HEK293 (cell line): ENCODE data around the gene GPR89B.
"Not testable (repeated sequence)": the region's sequence is repeated elsewhere in the genome, so short reads cannot be mapped to it uniquely, and the experiment has no call there.

Experiments
- HOXD13 ChIP-seq: sonication (generic); formaldehyde crosslinking; IDR thresholded peaks from 2 replicates; pipeline ENCODE4 v1.8.0; 2022; ENCODE audit warnings: missing genetic modification reagents, borderline replicate concordance
- MYNN ChIP-seq: fragments of 450-650 bp; formaldehyde crosslinking; IDR thresholded peaks from 2 replicates; pipeline ENCODE4 v1.5.1; 2016; ENCODE audit warnings: missing biosample characterization, missing genetic modification characterization, borderline replicate concordance
- ZNF175 ChIP-seq: fragments of 450-650 bp; formaldehyde crosslinking; IDR thresholded peaks from 2 replicates; pipeline ENCODE4 v1.5.1; 2016; ENCODE audit warnings: missing biosample characterization, missing genetic modification characterization
- ZNF830 ChIP-seq: fragments of 450-650 bp; IDR thresholded peaks from 2 replicates; pipeline ENCODE4 v1.5.0; 2018; ENCODE audit warnings: missing biosample characterization, missing genetic modification characterization, low read depth, mild to moderate bottlenecking, moderate library complexity
- TF ChIP-seq, protein P1 (sequence below): fragments of 450-650 bp; formaldehyde crosslinking; IDR thresholded peaks from 2 replicates; pipeline ENCODE4 v1.5.1; 2016; ENCODE audit warnings: missing biosample characterization, missing genetic modification characterization
- TF ChIP-seq, protein P2 (sequence below): fragments of 450-650 bp; formaldehyde crosslinking; IDR thresholded peaks from 2 replicates; pipeline ENCODE4 v1.5.1; 2016; ENCODE audit warnings: missing biosample characterization, missing genetic modification characterization, low read depth
- TF ChIP-seq, protein P3 (sequence below): fragments of 450-650 bp; formaldehyde crosslinking; IDR thresholded peaks from 2 replicates; pipeline ENCODE4; 2016; ENCODE audit warnings: missing biosample characterization, missing genetic modification characterization
- TF ChIP-seq, protein P4 (sequence below): fragments of 450-650 bp; formaldehyde crosslinking; IDR thresholded peaks from 2 replicates; pipeline ENCODE4 v1.5.1; 2016; ENCODE audit warnings: missing biosample characterization, missing genetic modification characterization
- TF ChIP-seq, protein P5 (sequence below): fragments of 450-650 bp; formaldehyde crosslinking; IDR thresholded peaks from 2 replicates; pipeline ENCODE4 v1.5.1; 2016; ENCODE audit warnings: missing biosample characterization, missing genetic modification characterization

DNA sequence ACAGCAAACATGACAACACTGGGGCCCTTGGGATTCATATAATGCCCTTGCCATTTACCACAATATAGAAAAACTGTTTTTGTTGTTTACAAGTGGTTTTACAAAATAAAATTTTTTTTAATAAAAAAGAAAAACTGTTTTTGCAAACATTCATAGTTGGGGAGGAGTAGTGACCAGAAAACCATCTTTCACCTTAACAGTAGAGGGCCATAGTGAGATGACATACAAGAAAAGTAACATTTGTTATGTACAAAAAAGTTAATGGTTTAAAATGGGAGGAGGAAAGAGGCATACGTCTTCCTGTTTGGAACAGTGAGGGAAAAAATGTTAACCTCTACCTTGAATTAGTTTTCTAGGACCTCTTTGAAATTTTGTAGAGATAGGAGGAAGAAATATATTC lies 30.7 kb downstream of the GPR89B start:
- TF ChIP-seq, protein P1, sequence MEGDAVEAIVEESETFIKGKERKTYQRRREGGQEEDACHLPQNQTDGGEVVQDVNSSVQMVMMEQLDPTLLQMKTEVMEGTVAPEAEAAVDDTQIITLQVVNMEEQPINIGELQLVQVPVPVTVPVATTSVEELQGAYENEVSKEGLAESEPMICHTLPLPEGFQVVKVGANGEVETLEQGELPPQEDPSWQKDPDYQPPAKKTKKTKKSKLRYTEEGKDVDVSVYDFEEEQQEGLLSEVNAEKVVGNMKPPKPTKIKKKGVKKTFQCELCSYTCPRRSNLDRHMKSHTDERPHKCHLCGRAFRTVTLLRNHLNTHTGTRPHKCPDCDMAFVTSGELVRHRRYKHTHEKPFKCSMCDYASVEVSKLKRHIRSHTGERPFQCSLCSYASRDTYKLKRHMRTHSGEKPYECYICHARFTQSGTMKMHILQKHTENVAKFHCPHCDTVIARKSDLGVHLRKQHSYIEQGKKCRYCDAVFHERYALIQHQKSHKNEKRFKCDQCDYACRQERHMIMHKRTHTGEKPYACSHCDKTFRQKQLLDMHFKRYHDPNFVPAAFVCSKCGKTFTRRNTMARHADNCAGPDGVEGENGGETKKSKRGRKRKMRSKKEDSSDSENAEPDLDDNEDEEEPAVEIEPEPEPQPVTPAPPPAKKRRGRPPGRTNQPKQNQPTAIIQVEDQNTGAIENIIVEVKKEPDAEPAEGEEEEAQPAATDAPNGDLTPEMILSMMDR (tag by site-specific recombination), result not testable (repeated sequence)
- TF ChIP-seq, protein P2, sequence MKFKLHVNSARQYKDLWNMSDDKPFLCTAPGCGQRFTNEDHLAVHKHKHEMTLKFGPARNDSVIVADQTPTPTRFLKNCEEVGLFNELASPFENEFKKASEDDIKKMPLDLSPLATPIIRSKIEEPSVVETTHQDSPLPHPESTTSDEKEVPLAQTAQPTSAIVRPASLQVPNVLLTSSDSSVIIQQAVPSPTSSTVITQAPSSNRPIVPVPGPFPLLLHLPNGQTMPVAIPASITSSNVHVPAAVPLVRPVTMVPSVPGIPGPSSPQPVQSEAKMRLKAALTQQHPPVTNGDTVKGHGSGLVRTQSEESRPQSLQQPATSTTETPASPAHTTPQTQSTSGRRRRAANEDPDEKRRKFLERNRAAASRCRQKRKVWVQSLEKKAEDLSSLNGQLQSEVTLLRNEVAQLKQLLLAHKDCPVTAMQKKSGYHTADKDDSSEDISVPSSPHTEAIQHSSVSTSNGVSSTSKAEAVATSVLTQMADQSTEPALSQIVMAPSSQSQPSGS (tag by site-specific recombination), result not testable (repeated sequence)
- TF ChIP-seq MYNN (tag by site-specific recombination); HOXD13; ZNF175; ZNF830: not testable (repeated sequence)
- TF ChIP-seq, protein P3, sequence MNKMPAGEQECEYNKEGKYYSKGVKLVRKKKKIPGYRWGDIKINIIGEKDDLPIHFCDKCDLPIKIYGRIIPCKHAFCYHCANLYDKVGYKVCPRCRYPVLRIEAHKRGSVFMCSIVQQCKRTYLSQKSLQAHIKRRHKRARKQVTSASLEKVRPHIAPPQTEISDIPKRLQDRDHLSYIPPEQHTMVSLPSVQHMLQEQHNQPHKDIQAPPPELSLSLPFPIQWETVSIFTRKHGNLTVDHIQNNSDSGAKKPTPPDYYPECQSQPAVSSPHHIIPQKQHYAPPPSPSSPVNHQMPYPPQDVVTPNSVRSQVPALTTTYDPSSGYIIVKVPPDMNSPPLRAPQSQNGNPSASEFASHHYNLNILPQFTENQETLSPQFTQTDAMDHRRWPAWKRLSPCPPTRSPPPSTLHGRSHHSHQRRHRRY, result not testable (repeated sequence)
- TF ChIP-seq, protein P4, sequence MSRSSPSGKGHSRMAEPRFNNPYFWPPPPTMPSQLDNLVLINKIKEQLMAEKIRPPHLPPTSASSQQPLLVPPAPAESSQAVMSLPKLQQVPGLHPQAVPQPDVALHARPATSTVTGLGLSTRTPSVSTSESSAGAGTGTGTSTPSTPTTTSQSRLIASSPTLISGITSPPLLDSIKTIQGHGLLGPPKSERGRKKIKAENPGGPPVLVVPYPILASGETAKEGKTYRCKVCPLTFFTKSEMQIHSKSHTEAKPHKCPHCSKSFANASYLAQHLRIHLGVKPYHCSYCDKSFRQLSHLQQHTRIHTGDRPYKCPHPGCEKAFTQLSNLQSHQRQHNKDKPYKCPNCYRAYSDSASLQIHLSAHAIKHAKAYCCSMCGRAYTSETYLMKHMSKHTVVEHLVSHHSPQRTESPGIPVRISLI (tag by site-specific recombination), result not testable (repeated sequence)
- TF ChIP-seq, protein P5, sequence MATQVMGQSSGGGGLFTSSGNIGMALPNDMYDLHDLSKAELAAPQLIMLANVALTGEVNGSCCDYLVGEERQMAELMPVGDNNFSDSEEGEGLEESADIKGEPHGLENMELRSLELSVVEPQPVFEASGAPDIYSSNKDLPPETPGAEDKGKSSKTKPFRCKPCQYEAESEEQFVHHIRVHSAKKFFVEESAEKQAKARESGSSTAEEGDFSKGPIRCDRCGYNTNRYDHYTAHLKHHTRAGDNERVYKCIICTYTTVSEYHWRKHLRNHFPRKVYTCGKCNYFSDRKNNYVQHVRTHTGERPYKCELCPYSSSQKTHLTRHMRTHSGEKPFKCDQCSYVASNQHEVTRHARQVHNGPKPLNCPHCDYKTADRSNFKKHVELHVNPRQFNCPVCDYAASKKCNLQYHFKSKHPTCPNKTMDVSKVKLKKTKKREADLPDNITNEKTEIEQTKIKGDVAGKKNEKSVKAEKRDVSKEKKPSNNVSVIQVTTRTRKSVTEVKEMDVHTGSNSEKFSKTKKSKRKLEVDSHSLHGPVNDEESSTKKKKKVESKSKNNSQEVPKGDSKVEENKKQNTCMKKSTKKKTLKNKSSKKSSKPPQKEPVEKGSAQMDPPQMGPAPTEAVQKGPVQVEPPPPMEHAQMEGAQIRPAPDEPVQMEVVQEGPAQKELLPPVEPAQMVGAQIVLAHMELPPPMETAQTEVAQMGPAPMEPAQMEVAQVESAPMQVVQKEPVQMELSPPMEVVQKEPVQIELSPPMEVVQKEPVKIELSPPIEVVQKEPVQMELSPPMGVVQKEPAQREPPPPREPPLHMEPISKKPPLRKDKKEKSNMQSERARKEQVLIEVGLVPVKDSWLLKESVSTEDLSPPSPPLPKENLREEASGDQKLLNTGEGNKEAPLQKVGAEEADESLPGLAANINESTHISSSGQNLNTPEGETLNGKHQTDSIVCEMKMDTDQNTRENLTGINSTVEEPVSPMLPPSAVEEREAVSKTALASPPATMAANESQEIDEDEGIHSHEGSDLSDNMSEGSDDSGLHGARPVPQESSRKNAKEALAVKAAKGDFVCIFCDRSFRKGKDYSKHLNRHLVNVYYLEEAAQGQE (tag by site-specific recombination), result not testable (repeated sequence)
